GM12873 (cell line): Measurements from ENCODE around the gene KIZ.

ENCODE experiments used
- CTCF ChIP-seq: IDR thresholded peaks from 2 replicates; pipeline ENCODE4 v1.5.1; 2012; ENCODE audit warnings: low read depth, mild to moderate bottlenecking, moderate library complexity, low read length, control low read depth; ENCODE audit not compliant: insufficient read depth; ENCODE audit errors: missing control alignments

Gene KIZ

GRCh38 chr20:21102603-21103311 is 23.1 kb upstream of the KIZ start:
- no peak for TF ChIP-seq CTCF

- TF ChIP-seq CTCF, result no peak
These were observed 22.1 kb upstream of the KIZ start for GRCh38 chr20:21103582-21104465.

- TF ChIP-seq CTCF, result no peak
These were observed 21.5 kb upstream of the KIZ start for GRCh38 chr20:21104466-21104761.

- no peak for TF ChIP-seq CTCF
These were observed 21.0 kb upstream of the KIZ start for GRCh38 chr20:21104921-21105320.

- no peak for TF ChIP-seq CTCF
These were observed 20.3 kb upstream of the KIZ start for GRCh38 chr20:21105429-21106170.

- TF ChIP-seq CTCF, result no peak
These were observed 19.5 kb upstream of the KIZ start, which contains the start of gene LINC00237 for GRCh38 chr20:21106171-21107017. Gene LINC00237, minus strand, starts transcription at chr20:21106358.
